Fibroblast of lung (primary cell): ENCODE data around the gene ST6GALNAC4. TPM values are rescaled to one million over a fixed set of nuclear protein-coding genes. Genes with fewer than 3 reads are reported as not detected.

Experiments
- DNase-seq, 2 donors: peaks; one replicate each; pipeline versions ENCODE4 v3.0.0 to v3.0.0-alpha.2; 2010; ENCODE audit warnings: low read depth in 2 of 2
- H2AFZ ChIP-seq: 2 replicates; pipeline ENCODE4 v1.5.1; 2012; ENCODE audit warnings: low read length, control low read depth, inconsistent platforms
- H3K27ac ChIP-seq: 2 replicates; pipeline ENCODE4 v1.5.1; 2011; ENCODE audit warnings: low read length, control low read depth; ENCODE audit not compliant: insufficient read depth
- H3K27me3 ChIP-seq: 2 replicates; pipeline ENCODE4 v1.5.1; 2011; ENCODE audit warnings: mild to moderate bottlenecking, low read length; ENCODE audit not compliant: control insufficient read depth, insufficient read depth
- H3K36me3 ChIP-seq: 2 replicates; pipeline ENCODE4 v1.5.1; 2011; ENCODE audit warnings: low read length; ENCODE audit not compliant: control insufficient read depth, insufficient read depth
- H3K4me1 ChIP-seq: 2 replicates; pipeline ENCODE4 v1.5.1; 2011; ENCODE audit warnings: low read length; ENCODE audit not compliant: control insufficient read depth, insufficient read depth; ENCODE audit errors: extremely low read depth
- H3K4me2 ChIP-seq: 2 replicates; pipeline ENCODE4 v1.5.1; 2011; ENCODE audit warnings: low read length, control low read depth; ENCODE audit not compliant: insufficient read depth; ENCODE audit errors: extremely low read depth
- H3K4me3 ChIP-seq, 4 experiments: fragments of 200-600 bp in 1 of 4; sonication (generic) in 1 of 4; replicated peaks in 1 of 4; 2 replicates each; pipeline ENCODE4 v1.5.1; 2011 to 2016; ENCODE audit warnings: low read length in 4 of 4, low read depth in 3 of 4, mild to moderate bottlenecking in 3 of 4, control low read depth in 2 of 4, inconsistent platforms in 1 of 4, mixed read lengths in 1 of 4; ENCODE audit not compliant: insufficient read depth in 1 of 4; ENCODE audit errors: control extremely low read depth in 1 of 4
- H3K79me2 ChIP-seq: 2 replicates; pipeline ENCODE4 v1.5.1; 2012; ENCODE audit warnings: mild to moderate bottlenecking, low read length, inconsistent platforms; ENCODE audit not compliant: control insufficient read depth, insufficient read depth
- H3K9ac ChIP-seq: 2 replicates; pipeline ENCODE4 v1.5.1; 2011; ENCODE audit warnings: mild to moderate bottlenecking, low read length, control low read depth; ENCODE audit not compliant: insufficient read depth
- H3K9me3 ChIP-seq: 2 replicates; pipeline ENCODE4 v1.5.1; 2012; ENCODE audit warnings: low read depth, low read length; ENCODE audit not compliant: control insufficient read depth, insufficient read depth
- H4K20me1 ChIP-seq: 2 replicates; pipeline ENCODE4 v1.5.1; 2011; ENCODE audit warnings: low read length; ENCODE audit not compliant: control insufficient read depth, insufficient read depth; ENCODE audit errors: extremely low read depth
- CTCF ChIP-seq, 2 donors: IDR thresholded peaks in 1 of 2; conservative IDR thresholded peaks in 1 of 2; 1 replicate in 1 of 2; 2 replicates in 1 of 2; pipeline ENCODE4 v1.5.1; 2011 to 2012; ENCODE audit warnings: low read length in 2 of 2, control low read depth in 1 of 2, inconsistent platforms in 1 of 2, low read depth in 1 of 2, mild to moderate bottlenecking in 1 of 2
- EZH2 ChIP-seq: IDR thresholded peaks from 2 replicates; pipeline ENCODE4 v1.5.1; 2012; ENCODE audit warnings: low read length, control low read depth, mild to moderate bottlenecking; ENCODE audit errors: missing control alignments
- polyA plus RNA-seq, 2 donors: library from polyadenylated mRNA; depleted of rRNA in 1 of 2; stranded (reverse) in 1 of 2; unstranded in 1 of 2; fragments of >200 nt; gene quantifications; 2 replicates each; pipeline ENCODE4 v1.2.1, GENCODE V29; 2011 to 2012; ENCODE audit warnings: missing spikeins in 1 of 2
- total RNA-seq: library from RNA; depleted of rRNA; stranded (reverse); fragments of >200 nt; gene quantifications from 2 replicates; pipeline ENCODE4 v1.2.1, GENCODE V29; 2014

ST6GALNAC4 gene
- total and polyA plus RNA-seq, 2 donors (not counting 1 experiment from before 2014, with no cell fraction given), result 16.4 to 28.1 TPM

GRCh38 chr9:127946728-127947127 lies 29.9 kb upstream of the ST6GALNAC4 start:
- H2AFZ ChIP-seq, result no peak overlapping the region
- TF ChIP-seq EZH2 (no peak), CTCF (conservative IDR thresholded peaks at IDR 0.05 in 1 of 2, IDR thresholded peaks at IDR 0.05 in 1 of 2; ENCODE audit: low read depth in 1 of 2, low read length in 2 of 2) (no peak)
- H3K79me2 ChIP-seq, result no peaks in the 10 kb centered on the region
- no peak overlapping the region for H3K9ac ChIP-seq
- no peaks in the 10 kb centered on the region for H3K9me3 ChIP-seq
- H3K4me1 ChIP-seq, result no peaks in the 10 kb centered on the region
- no peak overlapping the region for H3K4me3 ChIP-seq
- H3K4me2 ChIP-seq, result no peak overlapping the region
- H3K27ac ChIP-seq, result no peak overlapping the region
- DNase-seq, result no peak
- H3K36me3 ChIP-seq, result peaks cover 12% of the 10 kb centered on the region
- H4K20me1 ChIP-seq, result no peaks in the 10 kb centered on the region
- no peaks in the 10 kb centered on the region for H3K27me3 ChIP-seq

GRCh38 chr9:127945942-127946341 lies 29.1 kb upstream of the ST6GALNAC4 start:
- Histone ChIP-seq H3K27me3 (no peaks in the 10 kb centered on the region), H2AFZ (no peak overlapping the region), H3K36me3 (peaks cover 12% of the 10 kb centered on the region), H3K27ac (no peak overlapping the region), H3K79me2 (no peaks in the 10 kb centered on the region), H3K9ac (no peak overlapping the region), H3K9me3 (no peaks in the 10 kb centered on the region), H3K4me3 (no peak overlapping the region), H3K4me2 (no peak overlapping the region), H4K20me1 (no peaks in the 10 kb centered on the region), H3K4me1 (no peaks in the 10 kb centered on the region)
- TF ChIP-seq CTCF (conservative IDR thresholded peaks at IDR 0.05 in 1 of 2, IDR thresholded peaks at IDR 0.05 in 1 of 2; ENCODE audit: low read depth in 1 of 2, low read length in 2 of 2), result no peak
- no peak for TF ChIP-seq EZH2
- no peak for DNase-seq

GRCh38 chr9:127945338-127945737 lies 28.5 kb upstream of the ST6GALNAC4 start:
- no peak overlapping the region for H2AFZ ChIP-seq
- H3K4me2 ChIP-seq, result no peak overlapping the region
- H3K27ac ChIP-seq, result no peak overlapping the region
- no peak overlapping the region for H3K4me3 ChIP-seq
- H3K27me3 ChIP-seq, result no peaks in the 10 kb centered on the region
- DNase-seq, result no peak
- peaks cover 12% of the 10 kb centered on the region for H3K36me3 ChIP-seq
- no peaks in the 10 kb centered on the region for H3K79me2 ChIP-seq
- no peaks in the 10 kb centered on the region for H3K9me3 ChIP-seq
- TF ChIP-seq EZH2 (no peak), CTCF (conservative IDR thresholded peaks at IDR 0.05 in 1 of 2, IDR thresholded peaks at IDR 0.05 in 1 of 2; ENCODE audit: low read depth in 1 of 2, low read length in 2 of 2) (no peak)
- no peaks in the 10 kb centered on the region for H4K20me1 ChIP-seq
- no peak overlapping the region for H3K9ac ChIP-seq
- no peaks in the 10 kb centered on the region for H3K4me1 ChIP-seq
